GM19467 (cell line): Measurements from ENCODE around the gene FRY.

Source experiments
- ATAC-seq: cut with Tn5 transposase; IDR thresholded peaks from one replicate; pipeline ENCODE4 v1.9.1; 2021; ENCODE audit warnings: mild to moderate bottlenecking, moderate library complexity; ENCODE audit not compliant: unreplicated experiment

The FRY gene

DNA sequence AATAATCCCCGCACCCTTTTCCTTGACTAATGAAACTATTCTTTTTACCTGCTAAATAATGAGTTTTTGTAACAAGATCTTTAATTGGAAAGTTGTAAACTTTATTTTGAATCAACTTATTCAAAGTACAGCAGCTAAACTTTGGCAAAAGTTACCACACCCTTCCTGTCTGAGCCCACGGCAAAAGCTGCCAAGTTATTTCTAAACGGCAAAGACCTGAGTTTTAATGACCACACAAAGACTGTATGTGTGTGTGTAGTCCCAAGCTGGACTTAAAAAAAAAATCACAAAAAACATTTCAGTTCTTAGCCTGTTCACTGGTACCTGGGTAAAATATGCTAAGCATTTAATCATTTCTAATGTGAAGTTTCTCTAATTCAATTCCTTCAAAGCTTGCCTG, 222.8 kb downstream of the FRY start:
- ATAC-seq = no peak

GRCh38 chr13:32254916-32255723, 223.5 kb downstream of the FRY start:
- ATAC-seq = no peak

GRCh38 chr13:32255724-32256109, 224.1 kb downstream of the FRY start:
- no peak for ATAC-seq

- no peak for ATAC-seq
Observed at GRCh38 chr13:32256243-32256642, 224.7 kb downstream of the FRY start.

DNA sequence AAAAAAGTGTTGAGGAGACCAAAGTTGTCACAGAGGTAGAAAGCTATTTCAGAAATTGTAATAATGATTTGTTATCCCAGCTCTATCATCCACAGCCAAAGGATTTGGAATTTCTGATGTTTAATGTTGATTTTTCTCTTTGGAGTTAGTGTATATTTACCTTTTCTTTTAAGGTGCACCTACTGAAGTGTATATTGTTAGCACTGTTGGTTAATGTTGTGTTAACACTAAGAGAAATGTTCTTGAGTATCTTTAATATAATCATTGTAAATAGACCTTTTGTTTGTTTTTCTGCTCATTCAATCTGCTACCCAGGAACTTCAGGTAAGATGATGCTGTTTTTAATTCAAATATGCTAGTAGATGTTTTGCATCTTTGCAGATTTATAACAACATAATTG, 226.1 kb downstream of the FRY start:
- ATAC-seq = no peak

DNA sequence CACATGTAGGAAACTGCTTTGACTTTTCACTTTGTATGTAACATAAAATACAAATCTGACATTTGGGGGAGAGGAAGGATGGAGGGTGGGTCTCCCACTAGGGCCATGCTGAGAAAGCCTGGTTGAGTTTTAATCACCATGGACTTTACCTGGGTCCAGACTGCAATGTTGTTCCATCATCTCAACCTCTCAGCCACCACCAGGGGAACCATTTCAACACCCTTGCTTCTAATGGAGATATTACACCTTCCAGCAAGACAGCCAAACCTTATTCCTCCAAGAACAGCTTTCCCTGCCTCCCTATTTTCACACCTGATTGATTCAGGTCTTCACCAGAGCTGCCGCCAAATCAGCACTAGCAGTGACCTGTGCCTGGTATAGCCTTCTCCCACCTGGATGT, 227.5 kb downstream of the FRY start:
- no peak for ATAC-seq

DNA sequence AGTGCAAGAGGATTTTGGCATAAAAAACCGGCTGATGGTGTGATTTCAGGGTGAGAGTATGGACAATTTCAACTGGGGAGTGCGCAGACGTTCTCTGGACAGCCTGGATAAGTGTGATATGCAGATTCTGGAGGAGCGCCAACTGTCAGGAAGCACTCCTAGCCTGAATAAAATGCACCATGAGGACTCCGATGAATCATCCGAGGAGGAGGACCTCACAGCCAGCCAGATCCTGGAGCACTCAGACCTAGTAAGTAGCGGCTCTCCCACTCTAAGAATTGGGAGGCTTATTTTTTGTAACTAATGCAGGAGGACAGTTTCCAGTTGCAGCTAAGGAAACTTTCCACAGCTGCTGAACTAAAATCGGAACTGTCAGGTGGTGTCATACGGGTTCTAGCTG, 230.0 kb downstream of the FRY start:
- no peak for ATAC-seq

DNA sequence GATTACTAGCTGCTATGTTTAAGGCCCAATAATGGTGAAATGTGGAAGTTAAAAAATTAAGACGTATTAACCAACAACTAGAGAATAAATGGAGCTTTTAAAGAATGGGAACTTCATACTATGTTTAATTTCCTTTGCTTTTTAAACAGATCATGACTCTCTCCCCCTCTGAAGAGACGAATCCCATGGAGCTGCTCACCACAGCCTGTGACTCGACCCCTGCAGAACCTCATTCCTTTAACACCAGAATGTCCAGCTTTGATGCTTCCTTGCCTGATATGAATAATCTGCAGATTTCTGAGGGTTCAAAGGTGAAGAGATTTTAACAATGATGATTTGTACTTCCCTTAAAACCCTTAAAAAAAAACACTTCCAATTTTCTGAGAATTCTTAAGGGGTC, 230.6 kb downstream of the FRY start:
- no peak for ATAC-seq

DNA sequence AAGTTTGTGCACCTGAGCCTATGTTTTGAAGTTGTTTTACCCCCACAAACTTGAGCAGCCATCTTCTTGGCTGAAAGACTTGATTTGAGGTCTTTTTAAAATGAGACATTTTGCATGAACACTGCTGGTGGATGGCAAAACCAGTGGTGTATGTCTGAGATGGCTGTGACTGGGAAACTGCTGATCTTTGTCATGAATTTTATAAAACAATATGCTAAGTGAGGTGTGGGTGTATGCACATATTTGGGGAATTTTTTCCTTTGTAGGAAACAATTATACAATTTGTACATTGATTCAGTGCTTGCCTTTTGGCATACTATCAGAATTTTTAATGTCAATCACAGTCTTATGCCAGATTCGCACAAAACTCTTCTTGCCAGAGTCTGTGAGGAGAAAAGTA, 231.0 kb downstream of the FRY start:
- no peak for ATAC-seq

DNA sequence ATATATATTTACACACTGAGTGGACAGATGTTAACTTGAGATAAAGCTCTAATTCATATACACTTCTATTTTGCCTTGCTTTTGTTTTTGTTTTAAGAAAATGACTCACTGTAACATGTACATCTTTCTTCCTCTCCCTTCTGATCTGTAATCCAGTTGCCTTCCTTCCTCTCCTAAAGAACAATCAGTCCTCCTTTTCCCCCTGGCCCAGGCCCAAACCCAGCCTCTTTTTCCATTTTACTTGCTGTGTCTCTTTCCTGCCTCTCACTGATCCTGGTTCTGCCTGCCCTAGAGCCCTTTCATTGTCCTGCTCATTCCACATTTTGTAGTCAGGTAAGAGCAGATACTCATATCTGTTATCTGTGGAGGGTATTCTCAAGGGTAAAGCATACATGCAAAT, 232.8 kb downstream of the FRY start:
- no peak for ATAC-seq

- ATAC-seq = no peak
Observed at GRCh38 chr13:32265726-32266125, 234.2 kb downstream of the FRY start.

DNA sequence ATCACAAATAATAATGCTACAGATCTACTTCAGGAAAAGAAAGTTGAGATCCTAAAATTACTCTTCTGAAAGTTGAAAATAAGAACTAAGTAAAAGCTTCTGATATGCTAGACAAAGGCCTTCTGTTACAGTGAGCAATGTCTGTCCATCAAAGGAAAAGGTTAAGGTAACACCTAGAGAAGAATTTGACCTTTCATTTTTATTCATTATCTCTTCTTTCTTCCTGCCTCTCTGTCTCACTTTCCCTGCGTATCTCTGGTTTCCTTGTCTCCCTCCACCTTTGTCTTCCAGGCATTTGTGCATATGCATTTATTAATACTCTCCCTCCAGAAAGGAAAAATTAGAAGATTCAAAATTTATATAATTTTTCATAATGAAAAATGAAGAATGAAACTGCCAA, 234.6 kb downstream of the FRY start:
- no peak for ATAC-seq

- peak; percentile 85 for ATAC-seq
Observed at GRCh38 chr13:32267836-32268439, 236.4 kb downstream of the FRY start.

DNA sequence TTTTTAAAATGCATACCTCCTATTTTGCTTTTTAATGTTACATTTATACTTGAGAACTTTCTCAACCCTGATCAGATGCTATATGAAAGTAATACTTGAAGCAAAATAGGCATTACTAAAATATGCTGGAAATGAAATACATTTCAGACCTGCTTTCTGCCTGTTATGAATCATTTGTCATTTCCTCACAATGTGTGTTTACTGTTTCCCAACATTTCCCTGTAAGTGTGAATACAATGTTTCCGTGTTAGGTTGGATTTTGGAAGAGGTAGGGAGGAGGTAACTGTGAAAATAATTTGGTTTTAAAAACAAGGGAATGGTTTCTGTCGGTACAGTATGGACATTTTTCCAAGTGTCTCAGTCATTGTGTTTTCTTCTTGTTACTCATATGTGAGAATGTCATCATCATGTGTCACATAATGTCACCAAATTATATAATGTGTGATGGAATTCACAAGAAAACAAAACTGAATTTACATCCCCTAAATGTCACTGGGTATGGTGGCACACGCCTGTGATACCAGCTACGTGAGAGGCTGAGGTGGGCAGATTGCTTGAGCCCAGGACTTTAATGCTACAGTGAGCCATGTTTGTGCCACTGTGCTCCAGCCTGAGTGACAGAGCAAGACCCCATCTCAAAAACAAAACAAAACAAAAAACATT, 240.6 kb downstream of the FRY start:
- ATAC-seq = no peak

GRCh38 chr13:32277839-32278238, 246.3 kb downstream of the FRY start:
- no peak for ATAC-seq

- no peak for ATAC-seq
Observed at GRCh38 chr13:32278426-32278825, 246.9 kb downstream of the FRY start.

DNA sequence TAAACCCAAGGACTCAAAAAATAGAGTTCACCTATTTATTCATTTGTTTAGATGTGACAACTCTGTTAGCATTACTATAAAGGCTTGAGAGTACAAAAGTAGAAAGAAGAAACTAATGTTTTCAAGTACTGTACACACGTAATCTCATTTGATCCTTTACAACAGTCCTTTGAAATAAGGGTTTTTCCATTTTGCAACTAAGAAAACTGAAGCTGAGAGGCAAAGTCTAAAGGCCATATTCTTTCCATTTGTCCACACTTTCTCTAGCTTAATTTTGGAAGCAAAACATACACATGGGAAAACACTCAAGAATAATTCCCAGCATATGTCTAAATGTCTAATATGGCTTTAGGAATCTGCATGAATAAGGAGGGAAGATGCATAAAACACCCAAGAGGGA, 249.5 kb downstream of the FRY start:
- ATAC-seq = no peak

- no peak for ATAC-seq
Observed at GRCh38 chr13:32282096-32282711, 250.6 kb downstream of the FRY start.

DNA sequence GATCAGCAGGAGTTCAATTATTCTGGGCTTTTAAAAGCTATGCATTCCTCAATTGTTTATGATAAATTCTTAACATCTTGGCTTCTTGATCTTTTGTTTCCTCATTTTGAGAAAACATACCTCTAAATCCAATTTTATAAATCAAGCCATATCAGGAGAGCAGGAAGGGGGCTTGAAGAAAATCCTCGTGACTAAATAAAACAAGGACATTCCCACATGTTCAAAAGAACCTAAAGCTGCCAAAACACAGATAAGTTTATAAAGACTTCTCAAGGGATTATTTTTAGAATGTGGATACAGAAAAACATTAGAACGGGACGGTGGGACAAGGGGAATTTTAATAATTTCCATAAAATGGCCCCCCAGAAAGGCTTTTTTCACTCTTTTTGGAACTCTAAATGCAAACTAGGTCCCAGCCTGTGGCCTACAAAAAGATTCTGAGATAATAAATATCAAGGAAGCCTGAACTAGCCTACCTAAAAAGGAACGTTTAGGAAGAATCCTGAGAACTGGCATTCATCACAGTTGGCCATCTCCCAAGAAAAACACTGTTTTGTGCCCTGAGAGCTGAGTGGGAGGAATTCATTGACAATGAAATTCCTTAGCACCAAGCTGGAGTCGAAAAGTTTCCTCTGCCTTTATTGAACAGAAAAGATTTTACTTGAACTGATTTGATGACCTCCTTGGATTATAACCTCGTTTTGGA, 253.5 kb downstream of the FRY start:
- ATAC-seq = no peak

- ATAC-seq = no peak
Observed at GRCh38 chr13:32285633-32285965, 254.0 kb downstream of the FRY start.

GRCh38 chr13:32297206-32297605, 265.6 kb downstream of the FRY start:
- ATAC-seq = no peak
